Fibroblast of lung (primary cell): ENCODE results near the gene RER1.

ENCODE experiments used
- CTCF ChIP-seq, 2 donors: IDR thresholded peaks in 1 of 2; conservative IDR thresholded peaks in 1 of 2; 1 replicate in 1 of 2; 2 replicates in 1 of 2; pipeline ENCODE4 v1.5.1; 2011 to 2012; ENCODE audit warnings: low read length in 2 of 2, control low read depth in 1 of 2, inconsistent platforms in 1 of 2, low read depth in 1 of 2, mild to moderate bottlenecking in 1 of 2
- EZH2 ChIP-seq: IDR thresholded peaks from 2 replicates; pipeline ENCODE4 v1.5.1; 2012; ENCODE audit warnings: low read length, control low read depth, mild to moderate bottlenecking; ENCODE audit errors: missing control alignments

GRCh38 chr1:2352897-2353550, 38.6 kb upstream of the RER1 start:
- TF ChIP-seq CTCF (conservative IDR thresholded peaks at IDR 0.05 in 1 of 2, IDR thresholded peaks at IDR 0.05 in 1 of 2; ENCODE audit: low read depth in 1 of 2, low read length in 2 of 2) (no peak), EZH2 (no peak)
